Right lobe of liver (tissue), 4 donors: Measurements from ENCODE around the gene AKAP12.

ENCODE experiments used
- POLR2A ChIP-seq: fragments of 450-650 bp; IDR thresholded peaks from one replicate; pipeline ENCODE4 v1.6.1; 2017; ENCODE audit warnings: antibody characterized with exemption, mild to moderate bottlenecking
- TF ChIP-seq, protein P1 (sequence below), 4 donors: fragments of 200-600 bp in 3 of 4; fragments of 450-650 bp in 1 of 4; IDR thresholded peaks; one replicate each; pipeline versions ENCODE4 v1.5.1 to v1.8.0; 2016 to 2022; ENCODE audit warnings: antibody characterized with exemption in 4 of 4, mild to moderate bottlenecking in 2 of 4
- donor health status: DM: no; HTN: no; CAD: no.
- donor health status: DM: no; HTN: no; CAD: no.
- donor health status: DM: no; HTN: yes; CAD: no.

DNA sequence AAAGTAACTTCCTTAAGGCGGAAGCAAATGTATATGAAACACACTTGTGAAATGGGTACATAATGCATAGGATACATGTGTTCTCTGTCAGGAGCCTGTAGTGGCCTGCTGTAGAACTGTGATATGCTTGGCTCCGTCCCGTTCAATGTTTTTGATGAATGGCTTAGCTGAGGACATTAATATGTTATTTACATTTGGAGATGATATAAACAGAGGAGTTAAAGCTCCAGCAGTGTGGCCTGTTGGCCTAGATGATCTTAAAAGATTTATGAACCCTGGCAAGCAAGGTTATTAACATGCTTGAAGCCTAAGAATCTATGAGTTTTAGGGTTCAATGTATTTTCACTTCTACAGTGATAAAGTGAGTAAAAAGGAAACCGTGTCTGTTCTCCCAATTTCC, 59.2 kb downstream of the AKAP12 start:
- TF ChIP-seq, protein P1, sequence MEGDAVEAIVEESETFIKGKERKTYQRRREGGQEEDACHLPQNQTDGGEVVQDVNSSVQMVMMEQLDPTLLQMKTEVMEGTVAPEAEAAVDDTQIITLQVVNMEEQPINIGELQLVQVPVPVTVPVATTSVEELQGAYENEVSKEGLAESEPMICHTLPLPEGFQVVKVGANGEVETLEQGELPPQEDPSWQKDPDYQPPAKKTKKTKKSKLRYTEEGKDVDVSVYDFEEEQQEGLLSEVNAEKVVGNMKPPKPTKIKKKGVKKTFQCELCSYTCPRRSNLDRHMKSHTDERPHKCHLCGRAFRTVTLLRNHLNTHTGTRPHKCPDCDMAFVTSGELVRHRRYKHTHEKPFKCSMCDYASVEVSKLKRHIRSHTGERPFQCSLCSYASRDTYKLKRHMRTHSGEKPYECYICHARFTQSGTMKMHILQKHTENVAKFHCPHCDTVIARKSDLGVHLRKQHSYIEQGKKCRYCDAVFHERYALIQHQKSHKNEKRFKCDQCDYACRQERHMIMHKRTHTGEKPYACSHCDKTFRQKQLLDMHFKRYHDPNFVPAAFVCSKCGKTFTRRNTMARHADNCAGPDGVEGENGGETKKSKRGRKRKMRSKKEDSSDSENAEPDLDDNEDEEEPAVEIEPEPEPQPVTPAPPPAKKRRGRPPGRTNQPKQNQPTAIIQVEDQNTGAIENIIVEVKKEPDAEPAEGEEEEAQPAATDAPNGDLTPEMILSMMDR (IDR thresholded peaks at IDR 0.05): no peak
- no peak for TF ChIP-seq POLR2A
